Panc1 (cell line): ENCODE results near the gene MAG. TPM values are rescaled to one million over a fixed set of nuclear protein-coding genes. Genes with fewer than 3 reads are reported as not detected.

Experiments used
- ATAC-seq: fragments of 200-7000 bp; cut with Tn5 transposase; 2 replicates; pipeline ENCODE4 v1.9.1; 2020; ENCODE audit warnings: mild to moderate bottlenecking, moderate library complexity
- BruUV-seq: library from RNA; stranded (reverse); fragments of 400-500 nt; replicated peaks from 2 replicates; lab custom pipeline; 2021; lab: Mats Ljungman, UMichigan
- CTCF ChIA-PET: fragments of 300-600 bp; sonication (Branson Sonifier 250); formaldehyde crosslinking; loops from one replicate; lab custom pipeline; 2022; ENCODE audit warnings: antibody characterized with exemption; lab: Charles Lee
- POLR2A ChIA-PET: fragments of 300-600 bp; sonication (Branson Sonifier 250); formaldehyde crosslinking; loops from one replicate; lab custom pipeline; 2022; ENCODE audit warnings: antibody characterized with exemption; lab: Charles Lee
- DNase-seq: peaks from one replicate; pipeline ENCODE4 v3.0.0-alpha.2; 2010; ENCODE audit warnings: low read depth, low spot score
- H3K27ac ChIP-seq: 2 replicates; pipeline ENCODE4 v1.5.1; 2011; ENCODE audit warnings: mild to moderate bottlenecking, low read length, inconsistent platforms
- H3K27me3 ChIP-seq: fragments of 200-500 bp; sonication (Bioruptor generic); 2 replicates; pipeline ENCODE4 v1.6.0; 2014; ENCODE audit warnings: low read length, inconsistent platforms; ENCODE audit not compliant: control insufficient read depth, insufficient read depth
- H3K36me3 ChIP-seq: fragments of 200-500 bp; sonication (Bioruptor generic); 2 replicates; pipeline ENCODE4 v1.5.1; 2014; ENCODE audit warnings: inconsistent platforms, mild to moderate bottlenecking, low read length, moderate library complexity; ENCODE audit not compliant: control insufficient read depth, insufficient read depth
- H3K4me1 ChIP-seq: 2 replicates; pipeline ENCODE4 v1.5.1; 2011; ENCODE audit warnings: inconsistent platforms, mild to moderate bottlenecking, low read length, moderate library complexity; ENCODE audit not compliant: control insufficient read depth, insufficient read depth
- H3K4me3 ChIP-seq, 2 experiments: 2 replicates each; pipeline ENCODE4 v1.5.1; 2011 to 2012; ENCODE audit warnings: low read depth in 2 of 2, low read length in 2 of 2, mild to moderate bottlenecking in 2 of 2, inconsistent platforms in 1 of 2, moderate library complexity in 1 of 2
- H3K9me3 ChIP-seq: fragments of 200-500 bp; sonication (Bioruptor generic); 2 replicates; pipeline ENCODE4 v1.5.1; 2014; ENCODE audit warnings: low read depth, mild to moderate bottlenecking, inconsistent platforms, low read length, moderate library complexity; ENCODE audit not compliant: control insufficient read depth, insufficient read depth
- POLR2AphosphoS5 ChIP-seq: IDR thresholded peaks from 2 replicates; pipeline ENCODE4 v1.6.1; 2012; ENCODE audit warnings: mild to moderate bottlenecking, low read depth, low read length, moderate library complexity
- SIN3A ChIP-seq: IDR thresholded peaks from 2 replicates; pipeline ENCODE4 v1.6.1; 2012; ENCODE audit warnings: low read depth, mild to moderate bottlenecking, low read length, moderate library complexity, borderline replicate concordance; ENCODE audit not compliant: insufficient read depth
- TCF7L2 ChIP-seq: IDR thresholded peaks from 2 replicates; pipeline ENCODE4 v1.6.1; 2011; ENCODE audit warnings: mild to moderate bottlenecking, low read depth, low read length, inconsistent platforms
- in situ Hi-C: cut with HindIII; loops from 2 replicates; pipeline ENCODE4 v1.10.0; 2016; ENCODE audit warnings: low sequenced_read_pairs, low pct_unique_long_range_greater_than_20kb
- intact Hi-C: fragments of 100-400 bp; cut with micrococcal nuclease; formaldehyde crosslinking; loops from one replicate; pipeline ENCODE4 v1.10.0; 2022; ENCODE audit not compliant: unreplicated experiment
- total RNA-seq: library from RNA; stranded (reverse); gene quantifications from one replicate; pipeline ENCODE4 v1.2.1, GENCODE V29; 2021; ENCODE audit not compliant: unreplicated experiment
- TF ChIP-seq, protein P1 (sequence below): fragments of 450-650 bp; IDR thresholded peaks from 2 replicates; pipeline ENCODE4 v1.5.1; 2017; ENCODE audit warnings: mild to moderate bottlenecking
- TF ChIP-seq, protein P2 (sequence below), 2 experiments: IDR thresholded peaks; 2 replicates each; pipeline ENCODE4 v1.6.1; 2011 to 2012; ENCODE audit warnings: low read depth in 2 of 2, control low read depth in 1 of 2, low read length in 1 of 2, mild to moderate bottlenecking in 1 of 2, moderate library complexity in 1 of 2; ENCODE audit not compliant: insufficient read depth in 1 of 2

Gene MAG
- total RNA-seq, 1 experiment from 2014 or later, result not detected

- ATAC-seq (no peak), DNase-seq (no peak)
- no peaks in the 10 kb centered on the region for H3K9me3 ChIP-seq
- in situ Hi-C loops, result no loop called here
- no peak overlapping the region for H3K4me3 ChIP-seq
- no peak overlapping the region for H3K27ac ChIP-seq
- H3K36me3 ChIP-seq, result no peaks in the 10 kb centered on the region
- H3K4me1 ChIP-seq, result 0 out of 2 replicates have a peak, but pooled peaks cover 5% of the 10 kb centered on the region
- ChIA-PET POLR2A (no interaction called here), CTCF (interaction anchor here (0.7 kb wide), 1 partner anchor 35 kb away, joined by 3 read pairs; no protein-coding TSS in a partner anchor)
- TF ChIP-seq SIN3A (no peak), POLR2AphosphoS5 (no peak), TCF7L2 (no peak)
- TF ChIP-seq, protein P1, sequence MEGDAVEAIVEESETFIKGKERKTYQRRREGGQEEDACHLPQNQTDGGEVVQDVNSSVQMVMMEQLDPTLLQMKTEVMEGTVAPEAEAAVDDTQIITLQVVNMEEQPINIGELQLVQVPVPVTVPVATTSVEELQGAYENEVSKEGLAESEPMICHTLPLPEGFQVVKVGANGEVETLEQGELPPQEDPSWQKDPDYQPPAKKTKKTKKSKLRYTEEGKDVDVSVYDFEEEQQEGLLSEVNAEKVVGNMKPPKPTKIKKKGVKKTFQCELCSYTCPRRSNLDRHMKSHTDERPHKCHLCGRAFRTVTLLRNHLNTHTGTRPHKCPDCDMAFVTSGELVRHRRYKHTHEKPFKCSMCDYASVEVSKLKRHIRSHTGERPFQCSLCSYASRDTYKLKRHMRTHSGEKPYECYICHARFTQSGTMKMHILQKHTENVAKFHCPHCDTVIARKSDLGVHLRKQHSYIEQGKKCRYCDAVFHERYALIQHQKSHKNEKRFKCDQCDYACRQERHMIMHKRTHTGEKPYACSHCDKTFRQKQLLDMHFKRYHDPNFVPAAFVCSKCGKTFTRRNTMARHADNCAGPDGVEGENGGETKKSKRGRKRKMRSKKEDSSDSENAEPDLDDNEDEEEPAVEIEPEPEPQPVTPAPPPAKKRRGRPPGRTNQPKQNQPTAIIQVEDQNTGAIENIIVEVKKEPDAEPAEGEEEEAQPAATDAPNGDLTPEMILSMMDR, result no peak
- TF ChIP-seq, protein P2, sequence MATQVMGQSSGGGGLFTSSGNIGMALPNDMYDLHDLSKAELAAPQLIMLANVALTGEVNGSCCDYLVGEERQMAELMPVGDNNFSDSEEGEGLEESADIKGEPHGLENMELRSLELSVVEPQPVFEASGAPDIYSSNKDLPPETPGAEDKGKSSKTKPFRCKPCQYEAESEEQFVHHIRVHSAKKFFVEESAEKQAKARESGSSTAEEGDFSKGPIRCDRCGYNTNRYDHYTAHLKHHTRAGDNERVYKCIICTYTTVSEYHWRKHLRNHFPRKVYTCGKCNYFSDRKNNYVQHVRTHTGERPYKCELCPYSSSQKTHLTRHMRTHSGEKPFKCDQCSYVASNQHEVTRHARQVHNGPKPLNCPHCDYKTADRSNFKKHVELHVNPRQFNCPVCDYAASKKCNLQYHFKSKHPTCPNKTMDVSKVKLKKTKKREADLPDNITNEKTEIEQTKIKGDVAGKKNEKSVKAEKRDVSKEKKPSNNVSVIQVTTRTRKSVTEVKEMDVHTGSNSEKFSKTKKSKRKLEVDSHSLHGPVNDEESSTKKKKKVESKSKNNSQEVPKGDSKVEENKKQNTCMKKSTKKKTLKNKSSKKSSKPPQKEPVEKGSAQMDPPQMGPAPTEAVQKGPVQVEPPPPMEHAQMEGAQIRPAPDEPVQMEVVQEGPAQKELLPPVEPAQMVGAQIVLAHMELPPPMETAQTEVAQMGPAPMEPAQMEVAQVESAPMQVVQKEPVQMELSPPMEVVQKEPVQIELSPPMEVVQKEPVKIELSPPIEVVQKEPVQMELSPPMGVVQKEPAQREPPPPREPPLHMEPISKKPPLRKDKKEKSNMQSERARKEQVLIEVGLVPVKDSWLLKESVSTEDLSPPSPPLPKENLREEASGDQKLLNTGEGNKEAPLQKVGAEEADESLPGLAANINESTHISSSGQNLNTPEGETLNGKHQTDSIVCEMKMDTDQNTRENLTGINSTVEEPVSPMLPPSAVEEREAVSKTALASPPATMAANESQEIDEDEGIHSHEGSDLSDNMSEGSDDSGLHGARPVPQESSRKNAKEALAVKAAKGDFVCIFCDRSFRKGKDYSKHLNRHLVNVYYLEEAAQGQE (IDR thresholded peaks at IDR 0.05; ENCODE audit: insufficient read depth in 1 of 2, low read depth in 2 of 2, low read length in 1 of 2), result no peak
- no peaks in the 10 kb centered on the region for H3K27me3 ChIP-seq
- no TSS peak for BruUV-seq
- intact Hi-C loops, result no loop called here
Measured at GRCh38 chr19:35310811-35311465, 19.0 kb downstream of the MAG start.

DNA sequence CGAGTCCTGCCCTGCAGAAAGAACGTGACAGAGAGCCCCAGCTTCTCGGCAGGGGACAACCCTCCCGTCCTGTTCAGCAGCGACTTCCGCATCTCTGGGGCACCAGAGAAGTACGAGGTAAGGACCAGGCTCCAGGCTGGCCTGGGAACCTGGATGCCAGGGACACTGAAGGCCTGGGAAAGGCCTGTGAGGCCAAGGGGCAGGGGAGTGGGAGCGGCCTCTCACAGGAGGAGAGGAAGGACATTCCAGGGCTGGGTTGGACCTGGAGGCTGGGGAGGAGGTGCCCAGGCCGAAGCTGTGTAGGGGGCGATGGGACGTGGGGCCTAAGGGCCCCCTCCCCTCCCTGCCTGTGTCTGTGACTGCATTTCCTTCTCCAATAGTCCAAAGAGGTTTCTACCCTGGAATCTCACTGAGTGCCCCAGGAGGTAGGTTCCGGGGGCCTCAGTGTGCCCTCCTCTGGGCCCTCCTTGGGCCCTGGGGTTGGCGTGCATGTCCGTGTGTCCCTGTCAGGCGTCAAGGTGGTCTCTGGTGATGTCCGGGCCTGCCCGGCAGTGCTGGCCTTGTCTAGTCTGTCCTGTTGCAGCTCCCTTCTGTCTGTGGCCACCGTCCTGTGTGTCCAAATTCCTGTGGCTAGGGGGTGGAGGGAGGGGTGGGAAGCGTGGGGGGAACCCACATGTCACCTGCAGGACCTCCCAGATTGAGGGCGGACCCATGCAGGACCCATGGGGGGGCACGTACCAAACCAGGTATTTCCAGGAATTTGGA is 20.1 kb downstream of the MAG start:
- no peak overlapping the region for H3K4me3 ChIP-seq
- ATAC-seq (no peak), DNase-seq (no peak)
- H3K27ac ChIP-seq, result no peak overlapping the region
- POLR2A ChIA-PET, result no interaction called here
- H3K9me3 ChIP-seq, result no peaks in the 10 kb centered on the region
- intact Hi-C loops (no loop called here), in situ Hi-C loops (no loop called here)
- TF ChIP-seq POLR2AphosphoS5, result no peak
- no peak for TF ChIP-seq SIN3A
- no peak for TF ChIP-seq TCF7L2
- TF ChIP-seq, protein P2 (IDR thresholded peaks at IDR 0.05; ENCODE audit: insufficient read depth in 1 of 2, low read depth in 2 of 2, low read length in 1 of 2), result no peak
- TF ChIP-seq, protein P1, result no peak
- H3K27me3 ChIP-seq, result no peaks in the 10 kb centered on the region
- no peaks in the 10 kb centered on the region for H3K36me3 ChIP-seq
- H3K4me1 ChIP-seq, result 0 out of 2 replicates have a peak, but pooled peaks cover 5% of the 10 kb centered on the region
- BruUV-seq, result no TSS peak
- CTCF ChIA-PET, result no interaction called here
